GM21381 (cell line): ENCODE measurements around the gene CCDC18.
"Not testable (repeated sequence)": the region's sequence is repeated elsewhere in the genome, so short reads cannot be mapped to it uniquely, and the experiment has no call there.

Experiments used
- ATAC-seq: cut with Tn5 transposase; IDR thresholded peaks from one replicate; pipeline ENCODE4 v1.9.1; 2021; ENCODE audit warnings: mild to moderate bottlenecking, moderate library complexity; ENCODE audit not compliant: unreplicated experiment

Gene CCDC18

DNA sequence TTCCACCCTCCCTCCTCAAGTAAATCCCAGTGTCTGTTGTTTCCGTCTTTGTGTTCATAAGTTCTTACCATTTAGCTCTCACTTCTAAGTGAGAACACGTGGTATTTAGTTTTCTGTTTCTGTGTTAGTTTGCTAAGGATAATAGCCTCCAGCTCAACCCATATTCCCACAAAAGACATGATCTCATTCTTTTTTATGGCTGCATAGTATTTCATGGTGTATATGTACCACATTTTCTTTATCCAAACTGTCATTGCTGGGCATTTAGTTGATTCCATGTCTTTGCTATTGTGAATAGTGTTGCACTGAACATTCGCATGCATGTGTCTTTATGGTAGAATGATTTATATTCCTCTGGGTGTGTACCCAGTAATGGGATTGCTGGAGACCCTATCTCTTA lies 5.9 kb upstream of the CCDC18 start:
- not testable (repeated sequence) for ATAC-seq

GRCh38 chr1:93177991-93178390 lies 2.5 kb upstream of the CCDC18 start:
- ATAC-seq: no peak

DNA sequence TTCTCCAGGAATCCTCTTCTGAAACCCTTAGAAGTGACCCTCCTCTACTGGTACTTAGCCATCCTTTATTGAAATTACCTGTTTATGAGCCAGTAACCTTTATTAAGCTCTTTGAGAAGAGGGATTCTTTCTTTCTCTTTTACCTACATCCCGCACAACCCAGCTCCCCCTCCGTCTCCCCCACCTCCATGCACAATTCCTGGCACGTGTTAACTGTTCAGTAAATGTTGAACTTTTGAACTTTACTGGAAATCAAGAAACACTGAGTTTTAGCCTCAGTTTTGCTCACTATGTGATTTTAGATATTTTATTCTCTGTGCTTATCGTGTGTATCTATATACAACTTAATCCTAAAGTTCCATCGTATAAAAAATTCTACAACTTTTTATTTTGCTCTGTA lies 2.1 kb upstream of the CCDC18 start:
- no peak for ATAC-seq

DNA sequence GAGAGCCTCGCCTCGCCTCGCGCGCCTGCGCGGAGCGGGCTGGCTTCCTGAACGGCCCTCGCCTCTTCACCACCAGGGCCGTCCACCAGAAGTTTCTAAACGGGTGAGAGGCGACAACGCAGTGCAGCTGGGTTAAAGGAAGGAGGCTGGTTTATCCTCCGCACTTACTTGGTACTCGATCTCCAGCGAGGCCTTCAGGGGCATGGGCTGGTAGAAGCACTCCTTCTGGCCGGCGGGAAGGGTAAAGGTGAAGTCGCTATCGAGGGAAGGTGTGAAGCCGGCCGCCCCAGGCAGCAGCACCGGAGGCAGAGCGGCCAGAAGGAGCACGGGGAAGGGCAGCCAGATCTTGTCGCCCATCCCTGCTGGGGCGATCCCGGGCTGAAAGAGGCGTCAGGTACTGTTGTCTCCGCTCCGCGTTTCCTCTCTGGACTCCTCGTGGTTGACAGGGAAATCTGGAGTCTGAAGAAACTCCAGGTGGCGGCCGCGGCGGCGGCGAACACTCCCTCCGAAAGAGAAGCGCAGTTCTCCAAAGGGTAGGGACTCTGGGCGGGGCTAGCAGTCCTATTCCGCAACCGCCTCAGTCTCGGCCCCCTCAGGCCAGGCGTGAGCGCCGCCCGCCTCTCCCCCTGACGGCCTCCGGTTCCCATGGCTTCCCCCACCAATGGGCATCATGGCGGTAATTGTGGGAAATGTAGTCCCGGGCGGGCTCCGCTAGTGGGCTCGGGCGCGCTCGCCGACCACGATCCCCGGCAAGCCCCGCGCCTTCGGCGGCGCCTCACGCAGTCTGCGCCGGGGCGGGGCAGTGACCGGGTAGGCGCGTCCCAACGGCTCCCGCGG lies 420 bp upstream of the CCDC18 start, which contains the start of gene TMED5:
TMED5 (minus strand) TSS at position 528 of the 837 bp plus-strand sequence; CDS start at position 357, 171 bp downstream.
- ATAC-seq: peak; percentile 80

GRCh38 chr1:93186667-93187066 lies 6.1 kb downstream of the CCDC18 start:
- ATAC-seq: no peak

DNA sequence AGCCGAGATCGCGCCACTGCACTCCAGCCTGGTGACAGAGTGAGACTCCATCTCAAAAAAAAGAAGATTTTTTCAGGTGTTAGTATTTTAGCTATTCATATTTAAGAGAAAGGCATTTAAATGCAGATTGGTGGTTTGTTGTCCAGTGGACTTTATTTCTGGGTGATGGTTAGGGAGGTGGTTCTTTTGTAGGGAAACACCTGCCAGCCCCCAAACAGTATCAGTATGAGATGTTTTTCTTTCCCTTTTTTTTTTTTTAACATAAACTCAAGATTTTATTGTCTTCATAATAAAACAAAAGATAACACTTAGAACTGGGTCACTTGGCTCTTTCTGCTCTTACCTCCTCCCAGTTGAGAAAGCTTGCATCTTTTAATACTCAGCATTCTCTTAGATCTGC lies 9.9 kb downstream of the CCDC18 start:
- ATAC-seq: no peak

GRCh38 chr1:93194231-93194990 lies 13.9 kb downstream of the CCDC18 start:
- no peak for ATAC-seq

GRCh38 chr1:93196591-93196990 lies 16.1 kb downstream of the CCDC18 start:
- ATAC-seq: no peak

DNA sequence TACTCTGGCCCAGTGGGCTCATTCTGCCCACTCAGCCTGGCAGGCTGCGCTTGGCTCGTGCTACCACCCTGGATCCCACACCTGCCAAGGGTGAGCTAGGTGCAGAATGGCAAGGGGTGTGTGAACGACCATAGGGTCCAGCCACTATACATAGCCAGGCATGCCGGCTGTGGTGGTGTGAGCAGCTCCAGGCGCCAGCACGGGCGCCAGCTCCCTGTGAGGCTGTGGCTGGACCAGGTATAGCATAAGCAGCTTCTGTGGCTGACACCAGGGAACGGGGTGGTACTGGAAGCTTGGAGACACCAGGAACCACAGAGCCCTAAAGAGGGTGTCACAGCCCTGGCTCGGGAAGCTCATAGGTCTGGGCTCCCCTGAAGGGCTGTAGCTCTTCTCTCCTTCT lies 18.6 kb downstream of the CCDC18 start:
- ATAC-seq: no peak

DNA sequence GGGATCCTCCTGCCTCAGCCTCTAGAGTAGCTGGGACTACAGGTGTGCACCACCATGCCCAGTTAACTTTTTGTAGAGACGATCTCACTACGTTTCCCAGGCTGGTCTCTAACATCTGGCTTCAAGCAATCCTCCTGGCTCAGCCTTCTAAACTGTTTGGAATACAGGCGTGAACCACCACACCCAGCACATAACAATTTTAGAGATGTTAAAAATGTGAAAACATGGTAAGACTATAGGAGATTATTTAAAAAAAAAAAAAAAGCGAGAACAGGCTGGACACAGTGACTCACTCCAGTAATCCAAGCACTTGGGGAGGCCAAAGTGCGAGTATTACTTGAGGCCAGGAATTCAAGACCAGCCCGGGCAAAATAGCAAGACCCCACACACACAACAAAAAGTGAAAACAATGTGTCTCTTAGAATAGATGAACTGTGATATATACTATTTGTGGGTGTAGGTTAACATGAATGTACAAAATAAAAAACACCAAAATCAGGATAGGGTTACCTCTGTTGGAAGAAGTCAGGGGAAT lies 19.6 kb downstream of the CCDC18 start:
- no peak for ATAC-seq

GRCh38 chr1:93200714-93201113 lies 20.2 kb downstream of the CCDC18 start:
- no peak for ATAC-seq

DNA sequence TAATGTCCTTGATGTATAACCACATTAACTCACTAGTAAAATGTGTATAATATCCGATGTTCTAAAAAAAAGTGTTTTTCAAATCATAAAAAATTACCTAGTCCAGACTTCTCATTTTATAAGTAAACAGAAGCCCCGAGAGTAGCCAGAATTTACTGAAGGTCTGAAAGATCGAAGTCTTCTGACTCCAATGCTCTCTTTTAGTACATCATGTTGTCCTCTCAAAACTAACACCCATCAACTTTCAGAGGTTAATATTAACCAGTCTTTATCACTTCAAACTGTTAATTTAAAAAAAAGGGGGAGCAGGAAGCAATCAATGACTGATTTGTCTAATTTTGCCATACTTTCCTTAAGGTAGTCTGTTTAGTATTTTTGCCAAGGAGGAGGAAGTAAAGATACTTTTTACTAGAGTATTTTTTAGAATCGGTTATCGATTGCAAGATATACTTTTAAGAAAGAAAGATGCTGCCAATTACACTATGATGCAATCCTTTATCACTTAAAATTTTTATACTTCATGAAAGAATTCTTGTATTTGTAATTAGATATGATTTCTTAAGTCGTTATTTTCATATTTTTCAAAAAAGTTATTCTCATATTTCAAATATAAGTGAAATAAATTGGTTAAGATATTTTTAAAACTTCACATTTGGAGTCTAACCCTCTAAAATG lies 25.5 kb downstream of the CCDC18 start:
- ATAC-seq: no peak

DNA sequence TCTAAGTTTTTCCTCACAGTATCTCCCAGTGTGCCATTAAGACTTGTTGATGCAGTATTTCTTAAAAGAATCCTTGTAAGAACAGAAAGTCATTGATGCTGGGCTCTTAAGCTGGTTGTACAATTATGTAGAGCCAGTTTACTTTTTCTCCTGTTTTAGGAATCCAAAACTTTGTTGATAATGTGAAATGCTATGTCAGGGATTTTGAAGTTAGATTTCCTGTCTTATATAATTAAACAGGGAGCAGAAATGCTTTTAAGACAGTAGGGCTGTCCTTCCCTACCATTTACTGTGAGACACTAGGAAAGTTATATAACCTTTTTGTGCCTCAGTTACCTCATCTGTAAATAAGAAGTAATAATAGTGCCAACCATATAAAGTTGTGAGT lies 26.0 kb downstream of the CCDC18 start:
- ATAC-seq: no peak

DNA sequence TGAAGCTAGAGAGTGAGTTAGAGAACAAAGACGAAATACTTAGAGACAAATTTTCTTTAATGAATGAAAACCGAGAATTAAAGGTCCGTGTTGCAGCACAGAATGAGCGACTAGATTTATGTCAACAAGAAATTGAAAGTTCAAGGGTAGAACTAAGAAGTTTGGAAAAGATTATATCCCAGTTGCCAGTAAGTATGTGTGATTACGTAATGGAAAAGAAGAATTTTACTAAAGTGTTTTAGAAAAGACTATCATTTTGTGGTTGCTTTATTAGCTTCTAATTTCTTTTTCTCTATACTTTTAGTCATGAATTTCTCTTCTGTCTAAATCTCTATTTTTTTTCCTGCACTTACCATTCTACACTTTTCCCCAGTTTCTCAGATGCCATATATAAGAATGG lies 26.7 kb downstream of the CCDC18 start:
- no peak for ATAC-seq

DNA sequence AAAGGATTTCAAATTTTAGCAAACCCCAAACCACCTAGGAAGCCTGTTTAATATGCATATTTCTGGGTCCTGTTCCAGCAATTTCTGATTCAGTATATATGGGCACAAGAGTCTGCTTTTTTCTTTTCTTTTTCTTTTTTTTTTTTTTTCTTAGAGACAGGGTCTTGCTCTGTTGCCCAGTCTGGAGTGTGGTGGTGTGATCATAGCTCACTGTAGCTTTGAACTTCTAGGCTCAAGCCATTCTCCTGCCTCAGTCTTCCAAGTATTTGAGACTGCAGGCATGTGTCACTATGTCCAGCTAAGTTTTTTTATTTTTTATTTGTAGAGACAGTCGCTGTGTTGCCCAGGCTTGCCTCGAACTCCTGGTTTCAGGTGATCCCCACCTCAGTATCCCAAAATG lies 34.8 kb downstream of the CCDC18 start:
- ATAC-seq: no peak

DNA sequence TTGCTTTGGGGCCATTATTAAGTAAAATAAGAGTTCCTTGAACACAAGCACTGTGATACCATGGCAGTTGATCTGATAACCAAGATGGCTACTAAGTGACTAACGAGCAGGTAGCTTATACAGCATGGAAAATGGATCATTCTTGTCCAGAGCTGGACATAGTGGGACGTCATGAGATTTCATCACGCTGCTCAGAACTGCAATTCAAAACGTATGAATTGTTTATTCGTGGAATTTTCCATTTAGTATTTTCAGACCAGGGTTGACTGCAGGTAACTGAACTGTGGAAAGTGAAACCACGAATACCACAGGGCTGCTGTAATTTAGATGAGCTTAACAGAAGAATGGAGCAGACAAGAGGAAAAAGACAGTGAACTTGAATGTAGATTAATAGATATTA lies 38.9 kb downstream of the CCDC18 start:
- no peak for ATAC-seq

DNA sequence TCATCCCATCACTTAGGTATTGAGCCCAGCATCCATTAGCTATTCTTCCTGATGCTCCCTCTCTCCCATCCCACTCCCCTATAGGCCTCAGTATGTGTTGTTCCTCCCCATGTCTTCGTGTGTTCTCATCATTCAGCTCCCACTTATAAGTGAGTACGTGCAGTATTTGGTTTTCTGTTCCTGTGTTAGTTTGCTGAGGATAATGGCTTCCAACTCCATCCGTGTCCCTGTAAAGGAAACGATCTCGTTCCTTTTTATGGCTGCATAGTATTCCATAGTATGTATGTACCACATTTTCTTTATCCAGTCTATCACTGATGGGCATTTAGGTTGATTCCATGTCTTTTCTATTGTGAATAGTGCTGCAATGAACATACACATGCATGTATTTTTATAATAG lies 40.2 kb downstream of the CCDC18 start:
- ATAC-seq: not testable (repeated sequence)

DNA sequence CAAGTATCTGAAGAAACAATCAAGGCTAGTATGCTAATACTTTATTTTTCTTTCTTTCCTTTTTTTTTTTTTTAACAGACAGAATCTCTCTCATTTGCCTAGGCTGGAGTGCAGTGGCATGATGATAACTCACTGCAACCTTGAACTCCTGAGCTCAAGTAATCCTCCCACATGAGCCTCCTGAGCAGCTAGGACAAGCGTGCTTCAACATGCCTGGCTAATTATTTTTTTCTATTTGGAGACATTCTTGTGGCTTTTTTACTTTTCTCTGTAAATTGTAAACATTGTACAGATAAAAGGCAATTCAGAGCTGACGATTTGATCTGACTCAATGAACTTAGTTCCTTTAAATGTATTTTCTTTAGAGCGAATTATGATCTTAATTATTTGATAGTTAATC lies 41.4 kb downstream of the CCDC18 start:
- no peak for ATAC-seq

DNA sequence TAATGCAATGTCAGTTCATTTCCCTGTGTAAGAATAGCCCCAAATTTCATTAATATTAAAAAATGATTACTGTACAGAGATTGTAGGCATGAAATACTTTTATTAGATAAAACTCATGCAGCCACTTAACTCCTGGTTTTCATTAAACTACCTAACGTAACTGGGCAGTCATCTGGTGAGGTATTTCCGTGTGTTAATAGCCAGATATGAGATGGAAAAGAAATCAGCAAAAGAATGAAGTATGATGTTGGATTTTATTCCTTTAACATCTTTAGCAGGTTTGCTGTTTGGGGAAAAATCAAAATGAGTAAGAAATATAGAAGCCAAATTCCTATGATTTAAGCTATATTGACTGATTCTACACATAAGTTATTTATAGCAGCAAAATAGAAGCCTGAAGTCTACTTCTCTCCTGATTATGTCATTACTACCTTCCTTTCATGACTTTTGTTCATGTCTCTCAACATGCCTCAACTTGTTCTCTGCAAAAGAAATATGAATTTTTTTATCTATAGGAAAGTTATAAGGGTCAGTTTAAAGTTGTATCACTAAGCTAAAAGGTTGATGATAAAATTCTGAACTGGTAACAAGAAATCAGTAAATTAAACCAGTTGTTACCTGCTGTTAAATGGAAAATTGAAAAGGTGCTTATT lies 42.6 kb downstream of the CCDC18 start:
- ATAC-seq: no peak

GRCh38 chr1:93235261-93235660 lies 54.7 kb downstream of the CCDC18 start:
- ATAC-seq: no peak

DNA sequence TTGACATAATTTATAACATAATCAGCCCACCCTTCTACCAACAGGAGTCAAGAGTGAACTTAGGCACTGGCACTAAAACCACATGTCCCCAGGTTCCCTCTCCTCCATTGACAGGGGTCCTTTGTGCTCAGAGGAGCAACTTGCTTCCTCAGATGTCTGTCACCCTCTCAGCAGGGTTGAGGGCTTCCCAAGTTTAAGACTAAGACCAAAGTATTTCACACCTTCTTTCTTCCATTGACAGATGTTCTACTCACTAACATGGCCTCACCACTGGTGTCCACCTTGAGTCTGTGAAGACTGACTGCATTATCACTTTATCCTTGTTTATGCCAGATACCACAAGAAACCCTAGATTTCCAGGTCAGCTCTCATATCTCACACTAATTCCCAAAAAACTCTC lies 56.5 kb downstream of the CCDC18 start:
- ATAC-seq: no peak
